Testis (tissue), 3 donors: ENCODE results near the gene GPR162. TPM values are rescaled to one million over a fixed set of nuclear protein-coding genes. Genes with fewer than 3 reads are reported as not detected.

ENCODE experiments used
- DNase-seq: peaks from one replicate; pipeline ENCODE4 v3.0.0-alpha.2; 2019
- H3K27ac ChIP-seq, 2 donors: fragments of 200-600 bp; sonication (generic); one replicate each; pipeline ENCODE4 v1.5.1; 2019
- H3K27me3 ChIP-seq: fragments of 200-600 bp; sonication (generic); one replicate; pipeline ENCODE4 v1.5.1; 2019
- H3K36me3 ChIP-seq: fragments of 200-600 bp; sonication (generic); one replicate; pipeline ENCODE4 v1.5.1; 2017; ENCODE audit warnings: low read depth; ENCODE audit errors: missing control alignments
- H3K4me1 ChIP-seq: fragments of 200-600 bp; sonication (generic); one replicate; pipeline ENCODE4 v1.5.1; 2019
- H3K4me3 ChIP-seq, 2 donors: fragments of 200-600 bp; sonication (generic); one replicate each; pipeline ENCODE4 v1.5.1; 2017 to 2019
- H3K9me3 ChIP-seq: fragments of 200-600 bp; sonication (generic); one replicate; pipeline ENCODE4 v1.5.1; 2017
- POLR2A ChIP-seq: fragments of 450-650 bp; IDR thresholded peaks from one replicate; pipeline ENCODE4 v1.6.1; 2017; ENCODE audit warnings: antibody characterized with exemption, mild to moderate bottlenecking, moderate library complexity
- WGBS, 2 donors: methylation state at CpG; one replicate each; pipeline ENCODE4 v1.1.5; 2018; 5-methylcytosine and 5-hydroxymethylcytosine counted together
- intact Hi-C: fragments of 100-400 bp; cut with DNase I; formaldehyde crosslinking; loops from one replicate; pipeline ENCODE4 v1.15.1; 2023; ENCODE audit warnings: low total_unique reads
- polyA plus RNA-seq: library from polyadenylated mRNA; stranded (reverse); fragments of 350-450 nt; fragmentation: Illumina TruSeq; extraction: RNeasy Lipid Tissue Mini Kit (QIAGEN cat#74804); gene quantifications from one replicate; pipeline ENCODE4 v1.2.3, GENCODE V29; 2014; ENCODE audit warnings: low read depth, low replicate concordance; ENCODE audit not compliant: insufficient read depth
- total RNA-seq, 2 donors: library from RNA; depleted of rRNA; stranded (reverse); fragments of >200 nt; gene quantifications; one replicate each; pipeline ENCODE4 v1.2.3, GENCODE V29; 2016
- TF ChIP-seq, protein P1 (sequence below), 3 experiments: fragments of 450-650 bp in 2 of 3; fragments of 200-600 bp in 1 of 3; sonication (generic) in 1 of 3; IDR thresholded peaks; one replicate each; pipeline ENCODE4 v1.5.1; 2016 to 2019; ENCODE audit warnings: antibody characterized with exemption in 3 of 3, mild to moderate bottlenecking in 2 of 3, moderate library complexity in 1 of 3

GPR162 gene
- total and polyA plus RNA-seq, 3 donors from 2014 or later: 0.94 to 2.2 (median 1.8) TPM

DNA sequence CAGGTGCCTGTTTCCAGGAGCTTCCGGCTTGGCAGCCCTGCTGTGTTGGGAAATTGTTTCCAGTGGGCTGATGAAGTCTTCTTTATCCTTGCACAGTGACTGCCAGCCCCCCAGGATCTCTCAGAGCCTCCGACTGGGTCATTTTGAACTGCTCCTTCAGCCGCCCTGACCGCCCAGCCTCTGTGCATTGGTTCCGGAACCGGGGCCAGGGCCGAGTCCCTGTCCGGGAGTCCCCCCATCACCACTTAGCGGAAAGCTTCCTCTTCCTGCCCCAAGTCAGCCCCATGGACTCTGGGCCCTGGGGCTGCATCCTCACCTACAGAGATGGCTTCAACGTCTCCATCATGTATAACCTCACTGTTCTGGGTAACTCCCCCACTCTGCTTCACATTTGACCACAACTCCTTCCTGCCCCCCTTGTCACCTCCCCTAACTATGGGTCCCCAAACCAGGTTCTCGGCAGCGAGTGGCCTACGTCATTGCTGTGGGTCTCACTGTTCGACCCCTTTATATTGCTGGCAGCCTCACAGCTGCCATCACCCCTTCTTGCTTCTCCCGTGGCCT, 47.0 kb upstream of the GPR162 start:
- no peak overlapping the region for H3K4me3 ChIP-seq
- no peaks in the 10 kb centered on the region for H3K27me3 ChIP-seq
- H3K9me3 ChIP-seq: no peaks in the 10 kb centered on the region
- H3K4me1 ChIP-seq: peaks cover 44% of the 10 kb centered on the region
- DNase-seq: no peak
- H3K27ac ChIP-seq: peak overlapping the region; percentile 50 to 66
- H3K36me3 ChIP-seq: no peaks in the 10 kb centered on the region
- WGBS, 2 donors: 82 to 85% methylated on average over 15 of the region's 15 CpGs
- TF ChIP-seq, protein P1, sequence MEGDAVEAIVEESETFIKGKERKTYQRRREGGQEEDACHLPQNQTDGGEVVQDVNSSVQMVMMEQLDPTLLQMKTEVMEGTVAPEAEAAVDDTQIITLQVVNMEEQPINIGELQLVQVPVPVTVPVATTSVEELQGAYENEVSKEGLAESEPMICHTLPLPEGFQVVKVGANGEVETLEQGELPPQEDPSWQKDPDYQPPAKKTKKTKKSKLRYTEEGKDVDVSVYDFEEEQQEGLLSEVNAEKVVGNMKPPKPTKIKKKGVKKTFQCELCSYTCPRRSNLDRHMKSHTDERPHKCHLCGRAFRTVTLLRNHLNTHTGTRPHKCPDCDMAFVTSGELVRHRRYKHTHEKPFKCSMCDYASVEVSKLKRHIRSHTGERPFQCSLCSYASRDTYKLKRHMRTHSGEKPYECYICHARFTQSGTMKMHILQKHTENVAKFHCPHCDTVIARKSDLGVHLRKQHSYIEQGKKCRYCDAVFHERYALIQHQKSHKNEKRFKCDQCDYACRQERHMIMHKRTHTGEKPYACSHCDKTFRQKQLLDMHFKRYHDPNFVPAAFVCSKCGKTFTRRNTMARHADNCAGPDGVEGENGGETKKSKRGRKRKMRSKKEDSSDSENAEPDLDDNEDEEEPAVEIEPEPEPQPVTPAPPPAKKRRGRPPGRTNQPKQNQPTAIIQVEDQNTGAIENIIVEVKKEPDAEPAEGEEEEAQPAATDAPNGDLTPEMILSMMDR (IDR thresholded peaks at IDR 0.05): no peak
- TF ChIP-seq POLR2A: no peak
- intact Hi-C loops: loop anchor here (10.0 kb wide), 1 partner anchor 50 kb away; the partner anchor contains the start of genes GPR162 and P3H3

DNA sequence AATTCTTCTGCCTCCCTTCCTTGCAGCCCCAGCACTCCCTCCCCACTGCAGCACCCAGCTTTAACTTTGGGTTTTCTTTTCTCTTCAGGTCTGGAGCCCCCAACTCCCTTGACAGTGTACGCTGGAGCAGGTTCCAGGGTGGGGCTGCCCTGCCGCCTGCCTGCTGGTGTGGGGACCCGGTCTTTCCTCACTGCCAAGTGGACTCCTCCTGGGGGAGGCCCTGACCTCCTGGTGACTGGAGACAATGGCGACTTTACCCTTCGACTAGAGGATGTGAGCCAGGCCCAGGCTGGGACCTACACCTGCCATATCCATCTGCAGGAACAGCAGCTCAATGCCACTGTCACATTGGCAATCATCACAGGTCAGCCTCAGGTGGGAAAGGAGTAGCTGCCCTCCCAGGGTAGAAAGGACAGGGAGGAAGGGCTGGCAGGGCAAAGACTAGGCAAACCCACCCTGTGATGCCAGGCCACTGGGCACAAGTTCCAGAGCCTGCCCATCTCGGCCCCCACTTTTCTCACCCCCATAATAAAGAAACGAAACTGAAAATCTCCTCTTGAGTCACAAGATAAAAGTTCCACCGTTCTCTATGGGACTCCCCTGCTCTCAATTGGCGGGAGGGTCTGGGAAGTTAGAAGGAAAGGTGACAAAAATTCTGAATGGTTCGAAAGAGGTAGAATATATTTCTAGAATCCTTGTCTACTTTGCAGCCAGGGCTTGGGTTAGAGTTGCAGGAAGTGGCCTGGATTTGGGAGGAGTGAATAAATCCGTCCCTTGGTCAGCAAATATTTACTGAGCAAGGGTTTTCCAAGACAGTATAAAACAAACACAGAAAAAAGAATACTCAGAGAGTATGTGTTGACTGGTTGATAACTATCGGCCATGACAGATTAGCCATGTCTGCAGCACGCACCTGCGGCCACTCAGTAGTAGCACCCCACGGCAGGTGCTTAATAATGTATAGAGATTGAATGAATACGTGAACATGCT, 46.1 kb upstream of the GPR162 start:
- no peak for DNase-seq
- Histone ChIP-seq H3K4me1 (peaks cover 37% of the 10 kb centered on the region), H3K27ac (no peak overlapping the region), H3K27me3 (no peaks in the 10 kb centered on the region), H3K9me3 (no peaks in the 10 kb centered on the region), H3K4me3 (no peak overlapping the region), H3K36me3 (no peaks in the 10 kb centered on the region)
- TF ChIP-seq, protein P1 (IDR thresholded peaks at IDR 0.05): no peak
- no peak for TF ChIP-seq POLR2A
- WGBS, 2 donors: 82 to 84% methylated on average over 16 of the region's 16 CpGs
- intact Hi-C loops: loop anchor here (10.0 kb wide), 1 partner anchor 49 kb away; the partner anchor contains the start of genes GPR162 and P3H3

DNA sequence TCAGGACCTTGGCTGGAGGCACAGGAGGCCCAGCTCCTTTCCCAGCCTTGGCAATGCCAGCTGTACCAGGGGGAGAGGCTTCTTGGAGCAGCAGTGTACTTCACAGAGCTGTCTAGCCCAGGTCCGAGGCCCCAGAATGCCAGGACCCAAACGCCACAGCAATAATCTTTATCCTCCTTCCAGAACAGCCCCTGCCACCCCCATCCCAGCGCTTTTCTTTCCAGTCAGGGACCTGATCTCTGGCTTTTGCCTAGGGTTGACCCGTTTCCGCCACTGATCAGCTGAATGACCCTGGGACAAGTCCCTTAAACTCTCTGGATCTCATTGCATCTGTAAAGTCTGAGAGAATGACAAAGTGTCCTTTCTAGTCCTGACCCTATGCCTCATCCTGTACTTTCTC, 44.2 kb upstream of the GPR162 start:
- DNase-seq: no peak
- TF ChIP-seq POLR2A: no peak
- TF ChIP-seq, protein P1 (IDR thresholded peaks at IDR 0.05): no peak
- intact Hi-C loops: loop anchor here (10.0 kb wide), 1 partner anchor 47 kb away; the partner anchor contains the start of genes GPR162 and P3H3
- peaks cover 22% of the 10 kb centered on the region for H3K4me1 ChIP-seq
- H3K9me3 ChIP-seq: no peaks in the 10 kb centered on the region
- 78 to 86% methylated on average over 5 of the region's 5 CpGs for WGBS, 2 donors
- H3K27ac ChIP-seq: peak overlapping the region; percentile 84 to 87
- H3K36me3 ChIP-seq: no peaks in the 10 kb centered on the region
- H3K27me3 ChIP-seq: no peaks in the 10 kb centered on the region
- H3K4me3 ChIP-seq: no peak overlapping the region

DNA sequence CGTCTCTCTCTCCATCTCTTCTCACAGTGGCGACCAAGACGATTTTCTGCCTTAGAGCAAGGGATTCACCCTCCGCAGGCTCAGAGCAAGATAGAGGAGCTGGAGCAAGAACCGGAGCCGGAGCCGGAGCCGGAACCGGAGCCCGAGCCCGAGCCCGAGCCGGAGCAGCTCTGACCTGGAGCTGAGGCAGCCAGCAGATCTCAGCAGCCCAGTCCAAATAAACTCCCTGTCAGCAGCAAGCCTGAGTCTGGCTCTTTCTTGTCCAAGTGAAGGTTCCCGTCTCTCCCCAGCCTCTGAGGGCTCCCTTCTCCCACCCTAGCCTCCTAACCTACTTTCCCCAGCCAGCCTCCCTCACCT, 43.4 kb upstream of the GPR162 start:
- Histone ChIP-seq H3K4me1 (peaks cover 22% of the 10 kb centered on the region), H3K9me3 (no peaks in the 10 kb centered on the region), H3K4me3 (peak overlapping the region; percentile 29 to 43), H3K36me3 (no peaks in the 10 kb centered on the region), H3K27me3 (no peaks in the 10 kb centered on the region), H3K27ac (peak overlapping the region; percentile 84 to 87)
- TF ChIP-seq POLR2A: no peak
- TF ChIP-seq, protein P1 (IDR thresholded peaks at IDR 0.05): no peak
- intact Hi-C loops: loop anchor here (10.0 kb wide), 1 partner anchor 47 kb away; the partner anchor contains the start of genes GPR162 and P3H3
- 19 to 21% methylated on average over 14 of the region's 14 CpGs for WGBS, 2 donors
- DNase-seq: peak; percentile 55
